ENCODE results near the gene KHSRP.

Gene KHSRP

DNA sequence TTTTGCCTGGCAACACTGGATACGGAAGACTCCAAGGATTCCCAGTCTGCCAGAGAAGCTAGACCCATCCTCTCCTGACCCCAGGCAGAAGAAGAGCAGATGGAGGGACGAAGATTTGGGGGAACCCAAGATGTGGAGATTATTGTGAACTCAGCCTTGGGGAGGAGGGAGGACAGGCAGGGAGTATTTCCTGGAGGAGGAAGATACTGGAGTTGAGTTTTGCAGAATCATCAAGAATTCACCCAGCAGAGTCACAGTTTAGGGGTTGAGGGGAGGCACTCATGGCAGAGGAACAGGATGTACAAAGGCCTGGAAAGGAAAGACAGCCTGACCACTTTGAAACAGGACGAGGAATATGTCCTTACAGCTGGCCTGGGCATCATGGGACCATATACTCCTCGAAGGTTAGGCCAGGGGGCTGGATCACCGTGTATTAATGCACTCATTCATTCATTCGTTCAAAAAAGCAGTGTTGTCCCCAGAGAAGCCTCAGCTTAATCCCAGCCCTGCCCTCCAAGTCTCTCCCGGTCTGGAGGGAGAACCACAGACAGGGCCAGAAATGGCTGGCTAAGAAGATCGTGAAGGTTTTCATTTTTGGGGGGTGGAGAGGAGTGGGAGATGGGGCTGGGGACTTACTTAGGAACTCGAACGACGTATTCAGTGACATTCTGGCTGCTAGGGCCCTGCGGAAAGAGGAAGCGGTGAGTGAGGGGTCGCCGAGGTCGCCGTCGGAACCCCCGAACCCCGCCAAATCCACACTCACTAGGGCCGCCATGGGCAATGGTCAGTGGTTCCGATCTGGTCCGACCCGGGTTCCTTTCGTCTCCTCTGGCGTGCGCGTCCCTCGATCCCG lies 32.2 kb downstream of the KHSRP start:
- DNase-seq (ENCODE audit: low read depth) = no peak

DNA sequence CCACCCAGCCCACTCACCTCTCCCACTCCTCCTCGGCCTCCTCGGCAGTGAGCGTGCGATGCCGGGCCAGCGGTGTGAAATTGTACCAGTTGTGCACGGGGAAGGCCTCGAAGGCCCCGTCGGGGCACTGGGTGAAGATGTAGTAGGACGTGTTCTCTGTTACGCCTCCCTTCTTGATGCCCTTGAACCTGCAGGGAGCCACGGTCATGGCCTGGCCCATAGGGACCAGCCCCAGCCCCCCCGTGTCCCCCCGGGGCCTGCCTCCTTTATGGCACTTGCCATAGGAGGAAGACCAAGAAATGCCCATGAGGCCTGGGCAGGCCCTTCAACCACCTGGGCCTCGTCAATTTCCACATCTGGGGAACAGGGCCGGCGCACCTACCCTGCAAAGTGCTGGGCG lies 37.2 kb downstream of the KHSRP start:
- no peak for DNase-seq (ENCODE audit: low read depth)

DNA sequence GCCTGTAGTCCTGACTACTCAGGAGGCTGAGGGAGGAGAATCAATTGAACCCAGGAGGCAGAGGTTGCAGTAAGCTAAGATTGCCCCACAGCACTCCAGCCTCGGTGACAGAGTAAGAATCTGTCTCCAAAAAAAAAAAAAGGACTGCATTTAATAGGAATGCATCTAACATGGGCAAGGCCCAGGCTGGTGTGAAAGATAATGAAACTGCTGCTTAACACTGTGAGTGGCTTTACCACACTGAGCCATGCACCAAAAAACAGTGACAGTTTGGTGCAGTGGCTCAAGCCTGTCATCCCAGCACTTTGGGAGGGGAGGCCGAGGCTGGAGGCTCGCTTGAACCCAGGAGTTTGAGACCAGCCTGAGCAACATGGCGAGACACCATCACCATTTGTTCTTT lies 40.2 kb downstream of the KHSRP start:
- DNase-seq (ENCODE audit: low read depth) = no peak

DNA sequence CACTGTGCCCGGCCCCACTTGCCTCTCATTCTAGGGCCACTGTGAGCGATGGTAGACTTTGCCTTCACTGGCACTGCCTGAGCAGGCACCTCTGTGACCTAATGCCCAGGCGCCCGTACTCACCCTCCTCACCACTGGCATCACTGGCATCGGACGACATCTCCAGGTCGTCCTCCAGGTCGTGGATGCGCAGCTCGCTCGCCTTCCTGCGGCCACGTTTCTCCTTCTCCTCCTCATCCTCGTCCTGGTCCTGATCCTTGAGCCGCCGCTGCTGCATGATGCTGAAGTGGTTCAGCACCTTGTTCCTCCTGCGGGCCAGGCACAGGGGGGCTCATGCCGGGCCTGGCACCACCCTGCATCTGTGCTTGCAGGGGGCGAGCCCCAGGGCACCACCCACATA lies 41.4 kb downstream of the KHSRP start:
- DNase-seq (ENCODE audit: low read depth) = no peak

DNA sequence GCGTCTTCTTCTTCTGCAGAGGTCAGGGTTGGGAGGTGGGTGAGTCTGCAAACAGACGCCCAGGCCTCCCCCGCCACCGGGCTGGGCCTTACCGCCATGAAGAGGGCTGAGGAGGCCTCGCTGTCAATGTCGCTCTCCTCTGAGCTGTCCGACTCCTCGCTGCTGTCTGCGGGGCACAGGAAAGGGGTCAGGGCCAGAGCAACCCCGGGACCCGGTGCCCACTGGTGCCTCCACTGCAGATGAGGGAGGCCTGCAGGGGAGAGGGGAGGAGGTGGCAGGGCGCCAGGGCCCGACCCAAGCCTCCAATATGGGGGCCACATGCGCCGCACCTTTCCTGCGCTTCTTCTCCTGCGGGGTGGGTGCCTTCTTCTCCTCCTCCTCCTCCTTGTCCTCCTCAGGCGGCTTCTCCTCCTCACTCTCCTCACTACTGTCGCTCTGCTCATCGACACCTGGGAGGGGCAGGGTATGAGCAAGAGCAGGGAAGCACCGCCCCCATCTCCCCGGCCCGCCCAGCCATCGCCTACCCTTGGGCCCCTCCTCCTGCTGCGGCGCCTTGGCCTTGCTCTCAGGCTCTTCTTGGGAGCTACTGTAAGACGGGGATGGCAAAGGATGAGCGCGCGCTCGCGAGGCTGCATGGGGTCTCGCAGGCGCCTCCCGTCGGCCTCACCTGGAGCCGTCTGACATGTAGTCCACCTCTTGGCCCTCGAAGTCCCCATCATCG lies 43.4 kb downstream of the KHSRP start:
- no peak for DNase-seq (ENCODE audit: low read depth)

DNA sequence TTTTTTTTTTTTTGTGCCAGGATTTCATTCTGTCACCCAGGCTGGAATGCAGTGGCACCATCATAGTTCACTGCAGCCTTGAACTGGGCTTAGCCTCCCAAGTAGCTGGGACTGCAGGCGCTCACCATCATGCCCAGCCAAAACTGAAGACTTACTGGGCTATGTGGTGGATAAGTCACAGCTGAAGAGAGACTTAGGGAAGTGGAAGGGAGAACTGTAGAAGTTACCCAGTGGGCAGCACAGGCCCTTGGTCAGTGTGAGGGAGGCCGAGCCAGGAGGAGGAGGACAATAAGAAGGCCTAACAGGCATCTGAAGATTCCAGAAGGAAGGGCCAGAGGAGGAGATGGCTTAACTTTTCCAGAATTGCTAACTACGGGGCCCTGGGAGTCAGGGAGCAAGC lies 44.9 kb downstream of the KHSRP start:
- DNase-seq (ENCODE audit: low read depth) = no peak

DNA sequence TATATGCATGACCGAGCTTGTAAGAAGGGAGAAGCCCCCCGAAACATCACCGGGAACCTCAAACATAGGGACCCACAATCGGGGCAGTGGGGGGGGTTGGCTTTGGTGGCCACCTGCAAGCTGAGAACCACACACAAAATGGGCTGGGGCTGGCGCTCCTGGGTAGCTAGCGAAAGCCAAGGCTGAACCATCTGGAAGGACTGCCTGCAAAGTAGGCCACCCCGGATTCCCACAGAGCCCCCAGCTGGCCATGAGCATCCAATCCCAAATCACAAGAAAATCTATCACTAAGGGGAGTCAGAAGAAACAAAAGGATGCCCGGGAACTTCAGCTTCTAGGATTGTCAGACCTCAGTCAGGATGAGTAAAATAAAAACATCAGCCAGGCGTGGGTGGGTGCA lies 46.1 kb downstream of the KHSRP start:
- DNase-seq (ENCODE audit: low read depth) = peak; percentile 10

DNA sequence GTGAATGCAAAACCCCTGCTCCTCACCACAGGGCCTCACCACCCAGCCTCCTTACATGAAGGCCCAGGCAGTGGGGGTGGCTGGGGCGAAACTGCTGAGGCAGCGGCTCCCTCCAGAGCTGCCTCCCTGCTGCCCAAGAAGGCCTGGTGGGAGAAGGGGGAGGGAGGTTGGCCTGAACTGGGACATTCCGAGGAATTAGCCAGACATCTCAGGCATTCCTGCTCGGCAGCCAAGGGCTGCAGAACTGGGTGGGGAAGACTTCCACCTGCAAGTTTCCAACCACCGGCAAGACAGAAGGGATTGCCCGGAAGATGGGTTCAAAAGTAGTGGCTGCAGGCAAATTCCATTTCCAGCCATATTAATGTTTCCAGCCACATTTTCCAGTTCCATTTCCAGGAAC lies 46.6 kb downstream of the KHSRP start:
- peak; percentile 82 for DNase-seq (ENCODE audit: low read depth)

DNA sequence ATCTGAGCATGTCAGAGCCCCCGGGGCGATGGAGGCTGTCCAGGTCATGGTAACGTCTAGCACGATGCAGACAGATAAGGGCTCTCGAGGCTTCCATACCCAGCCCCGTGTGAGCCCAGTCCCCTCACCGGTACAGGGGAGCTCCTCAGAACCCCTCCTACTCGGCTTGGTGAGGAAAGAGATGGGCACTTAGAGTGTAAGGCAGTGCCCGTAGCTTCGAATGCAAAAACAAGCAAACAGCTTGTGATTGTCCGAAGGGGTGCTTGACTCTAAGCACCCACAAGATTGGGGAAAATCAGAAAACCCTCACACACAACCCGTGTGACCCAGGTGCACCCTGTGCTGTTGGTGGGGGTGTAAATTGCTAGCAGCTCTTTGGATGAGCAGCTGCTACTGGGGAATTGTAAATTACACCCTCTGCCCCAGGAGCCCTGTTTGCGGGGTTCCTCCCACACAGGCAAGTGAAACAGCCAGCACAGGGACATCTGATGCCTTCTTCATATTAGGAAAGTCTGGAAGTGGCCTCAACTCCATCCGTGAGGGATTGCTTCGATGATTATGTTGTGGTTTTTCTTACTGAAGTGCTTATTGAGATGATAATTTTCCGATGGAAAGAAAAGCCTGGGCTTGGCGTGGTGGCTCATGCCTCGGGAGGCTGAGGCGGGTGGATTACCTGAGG lies 48.0 kb downstream of the KHSRP start:
- DNase-seq (ENCODE audit: low read depth) = no peak

DNA sequence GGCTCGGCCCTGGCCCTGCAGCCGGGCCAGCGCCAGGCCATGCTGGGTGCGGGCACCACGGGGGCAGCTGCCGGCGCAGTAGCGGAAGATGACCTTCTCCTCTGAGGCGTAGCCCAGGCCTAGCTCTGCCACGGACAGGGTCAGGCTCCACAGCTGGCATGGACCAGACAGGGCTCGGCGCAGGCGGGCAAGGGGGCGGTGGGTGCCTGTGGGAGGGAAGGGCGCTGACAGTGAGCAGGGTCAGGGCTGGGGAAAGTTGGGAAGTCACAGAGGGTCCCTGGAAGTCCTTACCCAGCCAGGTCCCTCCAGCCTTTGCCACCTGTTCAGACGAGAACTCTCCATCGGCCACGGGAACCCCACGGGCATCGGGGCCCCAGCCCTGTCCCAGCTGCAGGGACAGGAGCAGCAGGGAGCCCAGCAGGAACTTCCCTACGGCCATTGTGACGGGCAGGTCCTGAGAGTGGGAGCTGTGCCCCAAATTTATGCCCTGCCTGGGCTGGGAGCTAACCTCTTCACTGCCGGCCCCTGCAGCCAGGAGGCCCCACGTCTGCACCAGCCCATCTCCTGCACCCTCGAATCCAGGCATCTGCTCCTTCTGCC lies 49.1 kb downstream of the KHSRP start, which contains the start of gene PSPN:
Gene PSPN, minus strand, starts transcription at position 523 of the 600 bp plus-strand sequence. Its CDS starts 84 bp downstream, at position 439.
- no peak for DNase-seq (ENCODE audit: low read depth)

DNA sequence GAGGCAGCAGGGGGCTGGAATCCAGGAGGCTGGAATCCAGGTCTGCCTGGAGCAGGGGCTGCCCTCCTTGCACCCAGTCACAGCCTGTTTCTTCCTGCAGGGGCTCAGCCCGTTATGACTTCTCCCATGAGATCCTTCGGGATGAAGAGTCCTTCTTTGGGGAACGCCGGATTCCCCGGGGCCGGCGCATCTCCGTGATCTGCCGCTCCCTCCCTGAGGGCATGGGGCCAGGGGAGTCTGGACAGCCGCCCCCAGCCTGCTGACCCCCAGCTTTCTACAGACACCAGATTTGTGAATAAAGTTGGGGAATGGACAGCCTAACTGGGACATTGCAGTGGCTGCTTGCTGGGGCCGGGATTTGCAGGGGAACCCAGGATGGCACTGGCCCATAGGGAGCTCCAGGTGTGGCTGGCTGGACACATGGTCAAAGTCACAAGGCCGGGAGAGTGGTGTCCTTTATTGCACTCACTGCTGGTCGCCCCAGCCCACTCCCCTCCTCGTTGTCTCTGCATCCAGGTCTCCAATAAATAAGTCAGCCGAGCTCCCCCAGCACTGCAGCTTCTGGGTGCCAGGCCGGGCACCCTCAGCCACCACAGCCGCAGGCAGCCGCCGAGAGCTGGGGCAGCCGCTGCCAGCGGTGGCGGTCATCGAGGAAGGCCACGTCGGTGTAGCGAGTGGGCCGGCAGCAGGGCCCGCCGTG lies 49.8 kb downstream of the KHSRP start:
- DNase-seq (ENCODE audit: low read depth) = no peak

DNA sequence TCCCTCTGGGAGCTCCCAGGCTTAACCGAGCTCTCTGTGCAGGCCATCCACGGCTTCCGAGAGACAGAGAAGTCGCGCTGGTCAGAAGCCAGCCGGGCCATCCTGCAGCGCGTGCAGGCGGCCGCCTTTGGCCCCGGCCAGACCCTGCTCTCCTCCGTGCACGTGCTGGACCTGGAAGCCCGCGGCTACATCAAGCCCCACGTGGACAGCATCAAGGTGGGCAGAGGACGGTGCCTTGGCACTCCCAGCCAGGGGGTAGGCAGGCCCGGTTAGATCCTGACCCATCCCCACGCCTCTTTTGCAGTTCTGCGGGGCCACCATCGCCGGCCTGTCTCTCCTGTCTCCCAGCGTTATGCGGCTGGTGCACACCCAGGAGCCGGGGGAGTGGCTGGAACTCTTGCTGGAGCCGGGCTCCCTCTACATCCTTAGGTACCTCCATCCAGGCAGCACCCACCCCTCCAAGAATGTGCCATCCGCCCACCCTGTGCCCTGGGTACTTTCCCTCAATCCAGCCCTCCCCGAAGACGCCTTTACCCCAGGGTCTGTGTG lies 50.4 kb downstream of the KHSRP start:
- DNase-seq (ENCODE audit: low read depth) = no peak

DNA sequence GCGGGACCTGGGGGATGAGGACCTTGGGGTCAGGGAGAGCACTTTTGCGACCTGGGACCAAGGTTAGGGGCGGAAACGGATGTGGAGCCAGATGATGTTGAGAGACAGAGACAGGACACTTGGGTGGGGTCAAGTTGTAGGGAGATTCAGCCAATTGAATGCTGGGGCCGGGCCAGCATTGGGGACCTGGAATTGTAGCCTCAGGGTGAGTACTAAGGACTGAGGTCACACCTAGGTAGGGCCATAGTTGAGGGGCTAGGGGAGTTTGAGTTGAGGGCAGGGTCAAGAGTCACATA lies 50.9 kb downstream of the KHSRP start:
- no peak for DNase-seq (ENCODE audit: low read depth)

DNA sequence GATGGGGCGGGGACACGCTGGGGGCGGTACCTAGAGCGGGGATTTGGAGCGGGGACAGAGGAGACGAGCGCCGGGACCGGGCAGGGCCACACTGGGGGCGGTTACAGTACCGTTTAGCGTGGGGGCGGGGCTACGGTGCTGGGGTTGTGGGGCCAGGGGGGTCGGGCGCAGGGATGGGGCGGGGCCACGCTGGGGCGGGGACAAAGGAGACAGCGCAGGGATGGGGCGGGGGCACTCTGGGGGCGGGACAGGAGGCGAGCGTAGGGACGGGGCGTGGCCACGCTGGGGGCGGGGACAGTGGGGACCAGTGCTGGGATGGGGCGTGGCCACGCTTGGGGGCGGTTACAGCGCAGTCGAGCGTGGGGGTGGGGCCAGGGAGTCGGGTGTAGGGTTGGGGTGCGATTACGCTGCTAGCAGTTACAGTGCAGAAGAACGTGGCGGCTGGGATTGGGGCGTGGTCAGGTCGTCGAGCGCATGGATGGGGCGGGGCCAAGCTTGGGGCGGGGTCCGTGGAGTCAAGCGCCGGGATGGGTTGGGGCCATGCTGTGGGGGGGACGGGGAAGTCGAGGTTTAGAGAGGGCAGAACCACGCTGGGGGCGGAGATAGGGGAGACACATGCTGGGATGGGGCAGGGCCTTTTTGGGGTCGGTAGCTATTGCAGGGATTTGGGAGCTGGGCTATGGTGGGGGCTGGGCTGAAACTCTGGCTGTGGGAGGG lies 51.4 kb downstream of the KHSRP start:
- DNase-seq (ENCODE audit: low read depth) = peak; percentile 98

DNA sequence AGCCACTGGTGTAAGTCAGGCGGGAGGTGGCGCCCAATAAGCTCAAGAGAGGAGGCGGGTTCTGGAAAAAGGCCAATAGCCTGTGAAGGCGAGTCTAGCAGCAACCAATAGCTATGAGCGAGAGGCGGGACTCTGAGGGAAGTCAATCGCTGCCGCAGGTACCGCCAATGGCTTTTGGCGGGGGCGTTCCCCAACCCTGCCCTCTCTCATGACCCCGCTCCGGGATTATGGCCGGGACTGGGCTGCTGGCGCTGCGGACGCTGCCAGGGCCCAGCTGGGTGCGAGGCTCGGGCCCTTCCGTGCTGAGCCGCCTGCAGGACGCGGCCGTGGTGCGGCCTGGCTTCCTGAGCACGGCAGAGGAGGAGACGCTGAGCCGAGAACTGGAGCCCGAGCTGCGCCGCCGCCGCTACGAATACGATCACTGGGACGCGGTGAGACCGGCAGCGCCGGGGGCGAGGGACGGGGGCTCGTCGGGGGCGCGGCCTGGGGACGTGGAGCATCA lies 52.0 kb downstream of the KHSRP start, which contains the start of gene ALKBH7:
Gene ALKBH7, plus strand, starts transcription at position 201 of the 502 bp plus-strand sequence. Its CDS starts 27 bp downstream, at position 228.
- DNase-seq (ENCODE audit: low read depth) = peak; percentile 100

DNA sequence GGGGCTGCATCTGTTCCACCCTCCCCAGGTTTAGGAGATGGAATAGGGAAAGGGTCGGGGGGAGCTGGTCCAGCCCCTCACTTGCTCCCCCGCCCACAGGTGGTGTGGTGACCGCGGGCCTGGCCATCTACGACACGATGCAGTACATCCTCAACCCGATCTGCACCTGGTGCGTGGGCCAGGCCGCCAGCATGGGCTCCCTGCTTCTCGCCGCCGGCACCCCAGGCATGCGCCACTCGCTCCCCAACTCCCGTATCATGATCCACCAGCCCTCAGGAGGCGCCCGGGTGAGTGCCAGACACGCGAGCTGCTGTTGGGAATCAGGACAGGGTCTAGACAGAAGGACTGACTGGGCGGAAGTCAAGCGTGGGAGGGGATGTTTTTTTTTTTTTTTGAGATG lies 60.3 kb downstream of the KHSRP start:
- DNase-seq (ENCODE audit: low read depth) = no peak
